Coronary artery (tissue), 2 donors: ENCODE results near the gene NSD1.
A peak's percentile ranks its signal among the peaks of the same experiment; 100 is the strongest.

ENCODE experiments used
- DNase-seq: peaks from one replicate; pipeline ENCODE4 v3.0.0-alpha.2; 2017; ENCODE audit warnings: low spot score
- H3K27ac ChIP-seq, 2 donors: fragments of 200-600 bp; sonication (generic); one replicate each; pipeline ENCODE4 v1.5.1; 2016 to 2019
- H3K4me3 ChIP-seq: fragments of 200-600 bp; sonication (generic); 2 replicates; pipeline ENCODE4 v1.5.1; 2016; ENCODE audit warnings: mild to moderate bottlenecking, moderate library complexity
- CTCF ChIP-seq: fragments of 200-600 bp; sonication (generic); IDR thresholded peaks from one replicate; pipeline ENCODE4 v1.5.1; 2019; ENCODE audit warnings: antibody characterized with exemption

The NSD1 gene

GRCh38 chr5:177311723-177312648 is 178.4 kb downstream of the NSD1 start, which contains the start of gene MXD3:
Gene MXD3 (minus strand): TSS chr5:177311898. CDS start chr5:177311830, 68 bp downstream.
- no peak within 1 kb of the TSS for H3K27ac ChIP-seq

GRCh38 chr5:177312649-177313181 is 179.1 kb downstream of the NSD1 start:
- H3K27ac ChIP-seq: no peak overlapping the region
- no peak for DNase-seq

More at GRCh38 chr5:177311723-177312648, 178.4 kb downstream of the NSD1 start, which contains the start of gene MXD3:
- DNase-seq: peak; percentile 96
- peak within 1 kb of the TSS; percentile 74 for H3K4me3 ChIP-seq
- TF ChIP-seq CTCF: no peak

GRCh38 chr5:177313561-177314259 is 180.1 kb downstream of the NSD1 start:
- Histone ChIP-seq H3K27ac (no peak overlapping the region), H3K4me3 (no peak overlapping the region)
- TF ChIP-seq CTCF: no peak
- DNase-seq: no peak

More at GRCh38 chr5:177312649-177313181, 179.1 kb downstream of the NSD1 start:
- no peak for TF ChIP-seq CTCF
- peak overlapping the region; percentile 74 for H3K4me3 ChIP-seq

GRCh38 chr5:177314376-177315342 is 181.1 kb downstream of the NSD1 start:
- no peak for TF ChIP-seq CTCF
- Histone ChIP-seq H3K4me3 (no peak overlapping the region), H3K27ac (no peak overlapping the region)
- DNase-seq: no peak

- TF ChIP-seq CTCF: no peak
- Histone ChIP-seq H3K27ac (no peak overlapping the region), H3K4me3 (no peak overlapping the region)
- DNase-seq: no peak
Measured at GRCh38 chr5:177315411-177315810, 181.8 kb downstream of the NSD1 start.

- no peak for TF ChIP-seq CTCF
- no peak overlapping the region for H3K27ac ChIP-seq
- H3K4me3 ChIP-seq: no peak overlapping the region
- DNase-seq: no peak
Measured at GRCh38 chr5:177316005-177316404, 182.4 kb downstream of the NSD1 start.
